ENCODE data around the gene CNNM4.
A peak's percentile ranks its signal among the peaks of the same experiment; 100 is the strongest.
"Not testable (repeated sequence)": the region's sequence is repeated elsewhere in the genome, so short reads cannot be mapped to it uniquely, and the experiment has no call there.

The CNNM4 gene

GRCh38 chr2:96792772-96793749 is 32.4 kb downstream of the CNNM4 start:
- no peak for DNase-seq (ENCODE audit: low read depth)

DNA sequence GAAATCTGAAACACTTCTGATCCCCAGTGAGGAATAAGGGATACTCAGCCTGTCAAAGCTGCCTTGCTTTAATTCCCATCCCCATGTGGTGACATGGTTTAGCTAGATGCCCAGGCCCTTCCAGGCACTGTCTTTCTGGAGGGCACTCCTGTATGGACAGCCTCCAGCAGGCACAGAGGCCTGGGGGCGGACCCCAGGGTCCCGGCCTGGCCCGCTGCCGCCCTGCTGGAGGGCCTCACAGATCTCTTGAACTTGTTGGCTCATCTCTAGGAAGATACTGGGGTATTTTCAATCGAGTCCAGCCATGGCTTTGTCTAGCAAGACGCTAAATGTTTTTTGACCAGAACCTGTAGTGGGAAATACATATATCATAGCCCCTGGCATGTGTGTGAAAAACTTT is 34.4 kb downstream of the CNNM4 start:
- no peak for DNase-seq (ENCODE audit: low read depth)

DNA sequence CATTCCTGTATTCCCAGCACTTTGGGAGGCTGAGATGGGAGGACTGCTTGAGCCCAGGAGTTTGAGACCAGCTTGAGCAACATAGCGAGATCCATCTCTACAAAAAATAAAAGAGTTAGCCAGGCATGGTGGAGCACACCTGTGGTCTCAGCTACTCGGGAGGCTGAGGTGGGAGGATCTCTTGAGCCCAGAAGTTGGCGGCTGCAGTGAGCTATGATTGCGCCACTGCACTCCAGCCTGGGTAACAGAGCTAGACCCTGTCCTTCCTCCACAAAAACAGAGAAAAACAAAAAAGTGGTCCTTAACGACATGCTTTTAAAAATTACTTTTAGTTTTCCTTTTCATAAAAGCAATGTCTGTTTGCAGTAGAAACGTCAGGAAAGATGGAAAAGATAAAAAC is 35.8 kb downstream of the CNNM4 start:
- not testable (repeated sequence) for DNase-seq (ENCODE audit: low read depth)

- no peak for DNase-seq (ENCODE audit: low read depth)
Observed at GRCh38 chr2:96797066-96797625, 36.4 kb downstream of the CNNM4 start.

GRCh38 chr2:96798733-96799622 is 38.3 kb downstream of the CNNM4 start:
- DNase-seq (ENCODE audit: low read depth), result no peak

DNA sequence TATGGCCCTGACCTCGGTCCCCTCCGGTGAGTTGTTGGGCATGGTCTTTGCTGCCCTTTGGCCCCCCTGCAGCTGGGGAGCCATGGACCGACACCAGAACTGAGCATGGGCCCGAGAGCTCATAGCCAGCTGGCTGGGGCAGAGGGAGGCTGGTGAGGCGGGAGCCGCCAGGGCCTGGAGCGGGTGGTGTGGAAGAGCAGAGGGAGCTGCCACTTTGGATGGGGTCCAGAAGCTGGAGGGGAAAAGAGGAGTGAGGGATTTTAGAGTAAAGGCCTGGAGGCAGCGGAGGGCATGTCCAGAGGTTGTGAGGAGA is 38.9 kb downstream of the CNNM4 start:
- no peak for DNase-seq (ENCODE audit: low read depth)

DNA sequence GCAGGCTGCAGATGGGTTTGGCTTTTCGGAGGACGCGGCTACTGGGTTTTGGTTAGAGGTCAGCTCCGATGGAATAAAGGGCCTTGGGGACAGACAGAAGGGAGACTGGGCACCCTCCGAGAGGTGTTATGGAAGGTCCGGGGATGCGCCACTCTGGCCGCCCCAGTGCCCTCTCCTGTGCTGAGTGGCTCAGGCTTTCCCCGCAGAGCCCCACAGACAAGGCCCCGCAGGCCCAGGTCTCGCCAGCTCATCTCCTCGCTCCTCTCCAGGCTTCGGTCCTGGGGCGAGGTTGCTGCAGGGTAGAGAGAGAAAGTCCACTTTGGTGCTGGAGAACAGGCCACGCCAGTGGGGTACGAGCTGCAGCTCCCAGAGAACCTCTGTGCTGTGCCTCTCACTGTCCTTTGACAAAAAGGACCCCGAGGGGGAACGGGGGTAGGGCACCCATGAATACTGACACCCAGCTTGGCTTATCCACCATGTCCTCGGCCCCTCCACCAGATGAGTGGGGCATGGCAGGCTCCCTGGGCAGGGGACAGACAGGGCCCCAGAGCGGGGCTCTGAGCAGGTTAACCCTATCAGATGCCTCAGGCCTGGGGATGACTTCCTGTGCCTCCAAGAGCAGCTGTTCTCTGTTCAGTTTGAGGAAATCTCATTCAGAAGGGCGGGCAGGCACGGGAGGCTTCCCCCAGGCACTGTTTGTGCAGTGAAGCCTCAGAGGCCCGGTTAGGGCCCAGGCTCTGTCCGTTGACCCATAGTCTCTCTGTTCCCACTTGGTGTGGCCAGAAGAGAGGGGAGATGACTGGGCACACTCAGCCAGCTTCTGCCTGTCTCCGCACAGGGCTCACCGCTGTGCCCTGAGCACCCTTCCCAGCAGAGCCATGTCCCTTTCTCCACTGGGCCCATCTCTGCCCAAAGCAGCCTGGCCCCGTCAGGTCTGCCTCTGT is 39.6 kb downstream of the CNNM4 start:
- DNase-seq (ENCODE audit: low read depth), result no peak

DNA sequence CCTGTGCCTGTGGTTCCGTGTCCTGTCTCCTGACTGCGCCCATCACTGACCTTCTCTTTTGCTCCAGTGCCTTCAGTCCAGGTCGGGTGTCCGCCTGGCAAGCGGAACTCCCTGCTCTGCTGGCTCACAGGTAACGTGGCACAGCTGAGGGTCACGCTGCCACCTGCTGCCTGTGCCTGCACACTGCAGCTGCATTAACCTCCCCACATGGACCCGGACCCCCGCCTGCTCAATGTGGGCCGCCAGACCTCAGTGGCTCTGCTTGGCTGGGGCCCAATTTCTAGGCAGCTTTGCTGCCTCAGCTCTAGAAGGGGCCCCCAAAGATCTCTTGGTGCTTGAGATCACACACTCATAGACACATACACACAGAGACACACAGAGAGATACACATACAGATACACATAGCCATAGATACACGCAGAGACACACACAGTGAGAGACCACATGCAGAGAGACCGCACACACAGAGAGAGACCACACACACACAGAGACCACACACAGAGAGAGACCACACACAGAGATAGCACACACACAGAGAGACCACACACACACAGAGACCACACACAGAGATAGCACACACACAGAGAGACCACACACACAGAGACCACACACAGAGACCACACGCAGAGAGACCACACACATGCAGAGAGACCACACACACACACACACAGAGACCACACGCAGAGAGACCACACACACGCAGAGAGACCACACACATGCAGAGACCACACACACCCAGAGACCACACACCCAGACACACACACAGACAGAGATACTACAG is 40.5 kb downstream of the CNNM4 start:
- DNase-seq (ENCODE audit: low read depth), result peak; percentile 67

GRCh38 chr2:96801786-96802595 is 41.3 kb downstream of the CNNM4 start:
- DNase-seq (ENCODE audit: low read depth), result no peak

GRCh38 chr2:96802721-96803120 is 42.0 kb downstream of the CNNM4 start:
- no peak for DNase-seq (ENCODE audit: low read depth)

- DNase-seq (ENCODE audit: low read depth), result no peak
Observed at GRCh38 chr2:96804986-96805385, 44.3 kb downstream of the CNNM4 start.

GRCh38 chr2:96805946-96806345 is 45.2 kb downstream of the CNNM4 start:
- DNase-seq (ENCODE audit: low read depth), result not testable (repeated sequence)

DNA sequence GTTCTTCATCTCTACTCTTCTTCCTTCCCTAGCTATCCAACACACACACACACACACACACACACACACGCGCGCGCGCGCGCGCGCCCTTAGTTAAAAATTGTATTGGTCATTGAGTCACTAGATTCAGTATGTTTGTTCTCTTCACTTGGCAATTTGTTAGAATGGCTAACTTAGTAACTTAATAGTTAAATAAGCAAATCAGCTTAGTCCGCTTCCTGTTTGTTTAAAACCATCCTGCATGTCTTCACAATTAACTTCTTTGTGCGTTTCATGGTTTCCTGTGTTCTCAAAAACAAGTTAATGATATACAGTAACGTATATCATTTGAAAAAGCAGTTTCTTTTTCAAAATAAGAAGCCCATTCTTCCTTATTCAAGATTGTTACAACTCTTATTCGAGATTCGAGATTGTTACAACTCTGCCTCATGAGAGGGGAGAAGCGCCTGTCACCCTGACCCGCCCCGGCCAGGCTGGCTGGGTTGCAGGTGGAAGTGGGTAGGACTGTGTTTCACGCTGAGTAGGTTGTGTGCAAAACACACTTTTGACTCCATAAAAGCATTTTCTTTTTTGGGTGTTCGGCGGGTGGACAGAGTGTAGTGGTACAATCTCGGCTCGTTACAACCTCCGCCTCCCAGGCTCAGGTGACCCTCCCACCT is 45.9 kb downstream of the CNNM4 start:
- no peak for DNase-seq (ENCODE audit: low read depth)

- no peak for DNase-seq (ENCODE audit: low read depth)
Observed at GRCh38 chr2:96807127-96807471, 46.4 kb downstream of the CNNM4 start.

DNA sequence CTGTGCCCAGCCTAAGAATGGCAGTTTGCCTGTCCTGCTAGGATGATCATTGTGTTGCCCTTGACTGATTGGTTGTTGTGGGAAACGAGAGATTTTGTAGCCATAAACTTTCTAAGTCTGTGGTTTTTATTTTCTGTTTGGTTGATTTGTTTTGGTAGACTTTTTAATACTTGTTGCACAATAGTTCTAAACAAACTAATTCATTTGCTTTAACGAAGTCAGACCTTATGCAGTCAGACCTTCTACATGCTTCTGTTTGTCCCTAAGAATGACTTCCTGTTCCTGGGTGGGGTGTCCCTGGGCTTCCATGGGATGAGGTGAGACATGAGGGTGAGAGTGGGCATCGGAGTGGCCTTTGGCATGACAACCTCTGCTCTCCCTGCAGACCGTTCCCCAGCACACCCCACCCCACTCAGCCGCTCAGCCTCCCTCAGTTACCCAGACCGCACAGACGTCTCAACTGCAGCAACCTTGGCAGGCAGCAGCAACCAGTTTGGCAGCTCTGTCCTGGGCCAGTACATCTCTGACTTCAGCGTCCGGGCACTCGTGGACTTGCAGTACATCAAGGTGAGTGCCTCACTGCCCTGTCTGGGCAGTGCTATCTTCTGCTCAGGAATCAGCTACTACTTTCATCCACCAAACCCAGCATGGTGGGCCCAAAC is 47.6 kb downstream of the CNNM4 start:
- no peak for DNase-seq (ENCODE audit: low read depth)

DNA sequence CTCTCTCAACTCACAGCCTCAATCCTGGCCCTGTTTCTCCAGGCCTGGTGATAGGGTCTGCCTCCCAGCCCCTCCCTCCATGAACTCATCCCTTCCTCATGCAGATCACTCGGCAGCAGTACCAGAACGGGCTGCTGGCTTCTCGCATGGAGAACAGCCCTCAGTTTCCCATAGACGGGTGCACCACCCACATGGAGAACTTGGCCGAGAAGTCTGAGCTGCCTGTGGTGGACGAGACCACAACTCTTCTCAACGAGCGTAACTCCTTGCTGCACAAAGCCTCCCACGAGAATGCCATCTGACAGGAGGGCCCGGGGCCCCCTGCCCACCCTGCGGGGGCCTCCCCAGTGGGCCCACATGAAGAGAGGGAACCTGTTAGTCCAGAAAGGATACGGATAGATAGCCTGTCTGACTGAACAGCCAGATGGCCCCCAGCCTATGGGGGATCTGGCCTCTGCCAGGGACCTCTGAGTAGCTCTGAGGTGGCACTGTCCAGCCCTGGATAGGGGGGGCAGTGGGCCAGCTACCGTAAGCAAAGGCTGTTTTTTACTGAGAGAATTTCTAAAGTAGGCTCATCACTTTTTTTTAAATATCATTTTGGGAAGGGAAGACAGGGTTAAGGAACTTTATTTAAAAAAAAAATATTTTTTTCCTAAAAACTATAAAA is 48.6 kb downstream of the CNNM4 start:
- no peak for DNase-seq (ENCODE audit: low read depth)

- DNase-seq (ENCODE audit: low read depth), result no peak
Observed at GRCh38 chr2:96809951-96810782, 49.5 kb downstream of the CNNM4 start.
